ENCODE results near the gene TSPAN18. TPM values are rescaled to one million over a fixed set of nuclear protein-coding genes. Genes with fewer than 3 reads are reported as not detected.

Gene TSPAN18
- total and polyA plus RNA-seq, 10 of the 15 experiments (the other 5 are each of a cell fraction or from before 2014, with no cell fraction given), result 0.02 to 0.77 (median 0.13) TPM; not detected in 1

- TF ChIP-seq BCLAF1 (IDR thresholded peaks at IDR 0.05), result no peak
Measured at GRCh38 chr11:44852159-44852747, 125.5 kb downstream of the TSPAN18 start (continued).

DNA sequence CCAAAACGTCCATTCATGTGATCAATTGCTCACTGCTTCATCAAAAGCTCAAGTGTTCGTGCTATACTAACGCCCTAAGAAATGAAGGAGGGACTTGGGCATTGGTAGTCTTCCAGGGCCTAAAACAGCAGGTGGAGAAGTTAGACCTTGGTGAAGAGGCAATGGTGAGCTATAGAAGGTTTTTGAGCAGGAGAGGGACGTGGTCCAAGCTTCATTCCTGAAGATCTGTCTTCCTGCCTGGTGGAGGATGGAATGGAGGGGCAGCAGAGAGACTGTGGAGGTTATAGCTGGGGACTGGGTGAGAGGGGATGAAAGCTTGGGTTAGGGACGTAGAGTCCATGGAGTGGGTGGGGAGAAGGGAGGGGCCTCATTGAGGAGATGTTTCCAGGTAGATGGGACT lies 126.2 kb downstream of the TSPAN18 start:
- DNase-seq (ENCODE audit: low read depth, low spot score) (no peak), FAIRE-seq (no peak), ATAC-seq (no peak)
- ChIA-PET RAD21 (ENCODE audit: unreplicated experiment) (interaction anchor here (0.5 kb wide), 1 partner anchor 255 kb away, joined by 3 read pairs; no protein-coding TSS in a partner anchor), POLR2A (no interaction called here), CTCF (no interaction called here), SMC1A (ENCODE audit: uncharacterized antibody, unreplicated experiment) (no interaction called here)
- no peak overlapping the region for H3K9ac ChIP-seq (ENCODE audit: control insufficient read depth, insufficient read depth, low read length)
- H3K27ac ChIP-seq (ENCODE audit: control insufficient read depth, insufficient read depth), result no peak overlapping the region
- intact Hi-C loops (cut with micrococcal nuclease; ENCODE audit: unreplicated experiment) (no loop called here), in situ Hi-C loops (cut with MboI) (no loop called here)
- no peak for TF ChIP-seq EZH2 (IDR thresholded peaks at IDR 0.05; ENCODE audit: borderline replicate concordance, control insufficient read depth, low read depth, low read length)
- TF ChIP-seq PBX3 (IDR thresholded peaks at IDR 0.05; ENCODE audit: insufficient replicate concordance, low read depth, low read length), result no peak
- TF ChIP-seq FOXK2 (IDR thresholded peaks at IDR 0.05), result no peak
- TF ChIP-seq USF1 (IDR thresholded peaks at IDR 0.05; ENCODE audit: borderline replicate concordance, extremely low read length, insufficient read depth, low read depth, low read length), result no peak
- no peak for TF ChIP-seq TCF12 (IDR thresholded peaks at IDR 0.05; ENCODE audit: low read depth, low read length)
- H2AFZ ChIP-seq (ENCODE audit: control insufficient read depth, low read depth, low read length), result no peak overlapping the region
- H3K79me2 ChIP-seq (ENCODE audit: control insufficient read depth, insufficient read depth, low read length), result no peaks in the 10 kb centered on the region
- WGBS (ENCODE audit: insufficient coverage, insufficient replicate concordance, low lambda C conversion rate, missing lambda C conversion rate), result 28% methylated on average over 5 of the region's 5 CpGs
- H4K20me1 ChIP-seq (ENCODE audit: control insufficient read depth, insufficient read depth), result no peaks in the 10 kb centered on the region; the same call in 1 of the 2 replicates
- no peaks in the 10 kb centered on the region for H3K36me3 ChIP-seq (ENCODE audit: control insufficient read depth in 2 of 2, insufficient read depth in 2 of 2, low read length in 1 of 2)
- H3K9me3 ChIP-seq (replicated peaks; ENCODE audit: control insufficient read depth, insufficient read depth, low read length), result no peaks in the 10 kb centered on the region
- H3K4me2 ChIP-seq (ENCODE audit: control insufficient read depth, insufficient read depth), result no peak overlapping the region
- no TSS peak for BruUV-seq (replicated peaks)
- H3K4me1 ChIP-seq (ENCODE audit: control insufficient read depth, insufficient read depth, low read length), result no peaks in the 10 kb centered on the region
- H3K27me3 ChIP-seq (replicated peaks in 1 of 2; ENCODE audit: control insufficient read depth in 2 of 2, insufficient read depth in 2 of 2, low read length in 1 of 2), result no peaks in the 10 kb centered on the region
- no peak overlapping the region for H3K4me3 ChIP-seq
